ENCODE data around the gene SKIL.

Gene SKIL

GRCh38 chr3:170350515-170351413 lies 6.8 kb upstream of the SKIL start:
- no peak for DNase-seq

GRCh38 chr3:170352936-170353335 lies 4.6 kb upstream of the SKIL start:
- DNase-seq = no peak

- no peak for DNase-seq
Observed at GRCh38 chr3:170353485-170353884, 4.0 kb upstream of the SKIL start.

- DNase-seq = no peak
Observed at GRCh38 chr3:170354760-170355159, 2.8 kb upstream of the SKIL start.

- DNase-seq = peak; percentile 69
Observed at GRCh38 chr3:170355738-170356595, 1.5 kb upstream of the SKIL start.

GRCh38 chr3:170356596-170357175 lies 829 bp upstream of the SKIL start:
- peak; percentile 31 for DNase-seq

- peak; percentile 30 for DNase-seq
Observed at GRCh38 chr3:170358042-170359010, 811 bp downstream of the SKIL start.

- no peak for DNase-seq
Observed at GRCh38 chr3:170359178-170359704, 1.7 kb downstream of the SKIL start.

GRCh38 chr3:170360466-170360865 lies 3.0 kb downstream of the SKIL start:
- no peak for DNase-seq

GRCh38 chr3:170360916-170361315 lies 3.4 kb downstream of the SKIL start:
- no peak for DNase-seq

GRCh38 chr3:170361711-170362110 lies 4.2 kb downstream of the SKIL start:
- no peak for DNase-seq

- no peak for DNase-seq
Observed at GRCh38 chr3:170363471-170363994, 6.0 kb downstream of the SKIL start.

- DNase-seq = no peak
Observed at GRCh38 chr3:170364965-170365364, 7.5 kb downstream of the SKIL start.

GRCh38 chr3:170367797-170368196 lies 10.3 kb downstream of the SKIL start:
- no peak for DNase-seq

GRCh38 chr3:170368921-170369320 lies 11.4 kb downstream of the SKIL start:
- DNase-seq = peak; percentile 16

- DNase-seq = no peak
Observed at GRCh38 chr3:170372190-170372879, 14.8 kb downstream of the SKIL start.

- no peak for DNase-seq
Observed at GRCh38 chr3:170383567-170383966, 26.1 kb downstream of the SKIL start.

GRCh38 chr3:170386468-170386867 lies 29.0 kb downstream of the SKIL start:
- DNase-seq = no peak

GRCh38 chr3:170387950-170388349 lies 30.4 kb downstream of the SKIL start:
- DNase-seq = no peak

GRCh38 chr3:170391108-170391507 lies 33.6 kb downstream of the SKIL start:
- no peak for DNase-seq

GRCh38 chr3:170397685-170398084 lies 40.2 kb downstream of the SKIL start:
- no peak for DNase-seq

Measured in NCI-H1694 (cell line).